ENCODE results near the gene KCNJ8.
"Not testable (repeated sequence)": the region's sequence is repeated elsewhere in the genome, so short reads cannot be mapped to it uniquely, and the experiment has no call there.

KCNJ8 gene

GRCh38 chr12:21782723-21783122 is 8.2 kb upstream of the KCNJ8 start:
- DNase-seq: not testable (repeated sequence)

GRCh38 chr12:21780786-21781185 is 6.3 kb upstream of the KCNJ8 start:
- no peak for DNase-seq

GRCh38 chr12:21776175-21776574 is 1.7 kb upstream of the KCNJ8 start:
- DNase-seq: no peak

GRCh38 chr12:21775133-21775820 is 771 bp upstream of the KCNJ8 start:
- DNase-seq: no peak

GRCh38 chr12:21773806-21774205 is 700 bp downstream of the KCNJ8 start:
- DNase-seq: no peak

- peak; percentile 29 for DNase-seq
These were observed 1.2 kb downstream of the KCNJ8 start for GRCh38 chr12:21773263-21773741.

- DNase-seq: peak; percentile 67
These were observed 3.2 kb downstream of the KCNJ8 start for GRCh38 chr12:21771311-21771710.

GRCh38 chr12:21769307-21769706 is 5.2 kb downstream of the KCNJ8 start:
- no peak for DNase-seq

- DNase-seq: no peak
These were observed 8.1 kb downstream of the KCNJ8 start for GRCh38 chr12:21766403-21766802.

GRCh38 chr12:21764950-21765349 is 9.6 kb downstream of the KCNJ8 start:
- no peak for DNase-seq

GRCh38 chr12:21764065-21764464 is 10.4 kb downstream of the KCNJ8 start:
- DNase-seq: no peak

- no peak for DNase-seq
These were observed 11.0 kb downstream of the KCNJ8 start for GRCh38 chr12:21763531-21763930.

- DNase-seq: no peak
These were observed 14.8 kb downstream of the KCNJ8 start for GRCh38 chr12:21759737-21760136.

- DNase-seq: no peak
These were observed 16.8 kb downstream of the KCNJ8 start for GRCh38 chr12:21757735-21758134.

GRCh38 chr12:21756699-21757098 is 17.8 kb downstream of the KCNJ8 start:
- no peak for DNase-seq

- peak; percentile 49 for DNase-seq
These were observed 23.0 kb downstream of the KCNJ8 start for GRCh38 chr12:21751517-21751916.

- no peak for DNase-seq
These were observed 29.2 kb downstream of the KCNJ8 start for GRCh38 chr12:21745258-21745657.

- no peak for DNase-seq
These were observed 43.4 kb downstream of the KCNJ8 start for GRCh38 chr12:21731144-21731543.

- DNase-seq: no peak
These were observed 48.8 kb downstream of the KCNJ8 start for GRCh38 chr12:21725731-21726130.

- DNase-seq: no peak
These were observed 55.4 kb downstream of the KCNJ8 start for GRCh38 chr12:21718944-21719650.

- no peak for DNase-seq
These were observed 56.1 kb downstream of the KCNJ8 start for GRCh38 chr12:21718403-21718802.

- no peak for DNase-seq
These were observed 56.7 kb downstream of the KCNJ8 start for GRCh38 chr12:21717767-21718166.

- DNase-seq: no peak
These were observed 59.1 kb downstream of the KCNJ8 start for GRCh38 chr12:21715386-21715785.
